ENCODE results near the gene KISS1. TPM values are rescaled to one million over a fixed set of nuclear protein-coding genes. Genes with fewer than 3 reads are reported as not detected.

The KISS1 gene
- total and polyA plus RNA-seq, 4 donors, result 0.25 to 3.4 TPM; not detected in 2

GRCh38 chr1:204177133-204177532, 19.2 kb downstream of the KISS1 start:
- DNase-seq (no peak), ATAC-seq (ENCODE audit: insufficient read depth, low FRiP score) (no peak)
- TF ChIP-seq, protein P1, sequence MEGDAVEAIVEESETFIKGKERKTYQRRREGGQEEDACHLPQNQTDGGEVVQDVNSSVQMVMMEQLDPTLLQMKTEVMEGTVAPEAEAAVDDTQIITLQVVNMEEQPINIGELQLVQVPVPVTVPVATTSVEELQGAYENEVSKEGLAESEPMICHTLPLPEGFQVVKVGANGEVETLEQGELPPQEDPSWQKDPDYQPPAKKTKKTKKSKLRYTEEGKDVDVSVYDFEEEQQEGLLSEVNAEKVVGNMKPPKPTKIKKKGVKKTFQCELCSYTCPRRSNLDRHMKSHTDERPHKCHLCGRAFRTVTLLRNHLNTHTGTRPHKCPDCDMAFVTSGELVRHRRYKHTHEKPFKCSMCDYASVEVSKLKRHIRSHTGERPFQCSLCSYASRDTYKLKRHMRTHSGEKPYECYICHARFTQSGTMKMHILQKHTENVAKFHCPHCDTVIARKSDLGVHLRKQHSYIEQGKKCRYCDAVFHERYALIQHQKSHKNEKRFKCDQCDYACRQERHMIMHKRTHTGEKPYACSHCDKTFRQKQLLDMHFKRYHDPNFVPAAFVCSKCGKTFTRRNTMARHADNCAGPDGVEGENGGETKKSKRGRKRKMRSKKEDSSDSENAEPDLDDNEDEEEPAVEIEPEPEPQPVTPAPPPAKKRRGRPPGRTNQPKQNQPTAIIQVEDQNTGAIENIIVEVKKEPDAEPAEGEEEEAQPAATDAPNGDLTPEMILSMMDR (IDR thresholded peaks at IDR 0.05; ENCODE audit: control extremely low read depth, extremely low read depth), result no peak
- Histone ChIP-seq H3K4me1 (ENCODE audit: control insufficient read depth in 5 of 5, insufficient read depth in 5 of 5, low read length in 5 of 5) (no peaks in the 10 kb centered on the region), H3K9ac (ENCODE audit: insufficient read depth in 1 of 2, low read length in 2 of 2) (no peak overlapping the region), H3K36me3 (ENCODE audit: control insufficient read depth in 4 of 4, insufficient read depth in 4 of 4, low read length in 4 of 4) (no peaks in the 10 kb centered on the region), H3K4me3 (no peak overlapping the region), H3K9me3 (ENCODE audit: control insufficient read depth in 4 of 4, insufficient read depth in 3 of 4, low read length in 3 of 4) (peaks cover 0 to 2% (median 0%) of the 10 kb centered on the region in 4 donors), H3K27ac (ENCODE audit: low read depth in 1 of 2, low read length in 1 of 2) (no peak overlapping the region), H3K27me3 (ENCODE audit: control insufficient read depth in 3 of 3, insufficient read depth in 3 of 3, low read length in 2 of 3) (peaks cover 0 to 9% (median 2%) of the 10 kb centered on the region in 3 donors)
- WGBS, 2 donors, result 29 to 35% methylated on average over 4 of the region's 4 CpGs

DNA sequence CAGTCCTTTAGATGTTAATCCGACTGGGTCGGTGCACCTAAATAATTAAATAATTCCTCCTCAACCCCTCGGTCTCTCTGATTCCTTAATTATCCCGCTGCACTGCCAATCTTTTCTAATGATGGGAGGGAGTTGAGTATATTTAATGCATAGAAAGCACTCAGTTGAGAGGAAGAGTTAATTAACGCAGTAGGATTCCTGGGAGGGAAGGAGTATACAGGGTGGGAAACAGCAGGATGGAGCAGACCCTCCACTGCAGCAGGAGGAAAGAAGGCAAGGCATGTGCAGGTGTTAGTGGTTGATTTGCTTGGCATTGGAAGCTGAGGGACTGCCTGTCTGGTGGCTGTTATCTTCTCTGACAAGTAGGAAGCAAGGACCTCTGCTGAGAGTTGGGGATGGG, 20.2 kb downstream of the KISS1 start:
- DNase-seq (no peak), ATAC-seq (ENCODE audit: insufficient read depth, low FRiP score) (no peak)
- no peak overlapping the region for H3K9ac ChIP-seq (ENCODE audit: insufficient read depth in 1 of 2, low read length in 2 of 2)
- H3K36me3 ChIP-seq (ENCODE audit: control insufficient read depth in 4 of 4, insufficient read depth in 4 of 4, low read length in 4 of 4), result no peaks in the 10 kb centered on the region
- no peaks in the 10 kb centered on the region for H3K4me1 ChIP-seq (ENCODE audit: control insufficient read depth in 5 of 5, insufficient read depth in 5 of 5, low read length in 5 of 5)
- H3K4me3 ChIP-seq, result no peak overlapping the region
- peaks cover 0 to 2% (median 0%) of the 10 kb centered on the region in 4 donors for H3K9me3 ChIP-seq (ENCODE audit: control insufficient read depth in 4 of 4, insufficient read depth in 3 of 4, low read length in 3 of 4)
- peaks cover 0 to 9% (median 2%) of the 10 kb centered on the region in 3 donors for H3K27me3 ChIP-seq (ENCODE audit: control insufficient read depth in 3 of 3, insufficient read depth in 3 of 3, low read length in 2 of 3)
- no peak overlapping the region for H3K27ac ChIP-seq (ENCODE audit: low read depth in 1 of 2, low read length in 1 of 2)
- WGBS, 2 donors, result 75 to 88% methylated on average over 5 of the region's 5 CpGs
- TF ChIP-seq, protein P1 (IDR thresholded peaks at IDR 0.05; ENCODE audit: control extremely low read depth, extremely low read depth), result no peak

GRCh38 chr1:204174958-204175357, 21.3 kb downstream of the KISS1 start:
- Histone ChIP-seq H3K36me3 (ENCODE audit: control insufficient read depth in 4 of 4, insufficient read depth in 4 of 4, low read length in 4 of 4) (no peaks in the 10 kb centered on the region), H3K4me3 (no peak overlapping the region), H3K9ac (ENCODE audit: insufficient read depth in 1 of 2, low read length in 2 of 2) (no peak overlapping the region), H3K4me1 (ENCODE audit: control insufficient read depth in 5 of 5, insufficient read depth in 5 of 5, low read length in 5 of 5) (no peaks in the 10 kb centered on the region), H3K27me3 (ENCODE audit: control insufficient read depth in 3 of 3, insufficient read depth in 3 of 3, low read length in 2 of 3) (peaks cover 0 to 9% (median 2%) of the 10 kb centered on the region in 3 donors), H3K27ac (ENCODE audit: low read depth in 1 of 2, low read length in 1 of 2) (no peak overlapping the region), H3K9me3 (ENCODE audit: control insufficient read depth in 4 of 4, insufficient read depth in 3 of 4, low read length in 3 of 4) (peaks cover 0 to 6% (median 2%) of the 10 kb centered on the region in 4 donors)
- 68 to 73% methylated on average over 3 of the region's 3 CpGs for WGBS, 2 donors
- TF ChIP-seq, protein P1 (IDR thresholded peaks at IDR 0.05; ENCODE audit: control extremely low read depth, extremely low read depth), result no peak
- ATAC-seq (ENCODE audit: insufficient read depth, low FRiP score) (no peak), DNase-seq (no peak)

All from lung (tissue), 12 donors.